Endothelial cell of umbilical vein (primary cell): ENCODE measurements around the gene TP53AIP1. TPM values are rescaled to one million over a fixed set of nuclear protein-coding genes. Genes with fewer than 3 reads are reported as not detected.

Experiments used
- BruUV-seq: library from RNA; stranded (reverse); fragments of 400-500 nt; replicated peaks from 2 replicates; lab custom pipeline; 2021; lab: Mats Ljungman, UMichigan
- CTCF ChIA-PET: fragments of 300-600, 350-600 bp; sonication (Branson Sonifier 250); formaldehyde crosslinking; loops from one replicate; lab custom pipeline; 2021; ENCODE audit warnings: antibody characterized with exemption, inconsistent platforms; lab: Charles Lee
- POLR2A ChIA-PET: fragments of 300-600, 350-600 bp; sonication (Branson Sonifier 250); formaldehyde crosslinking; loops from one replicate; lab custom pipeline; 2021; ENCODE audit warnings: antibody characterized with exemption, inconsistent platforms; lab: Charles Lee
- DNase-seq: peaks from one replicate; pipeline ENCODE4 v3.0.0-alpha.2; 2011; ENCODE audit warnings: low read depth, low spot score
- FAIRE-seq: peaks from 2 replicates; lab custom pipeline; 2011; peaks lifted over from hg19 to GRCh38; lab: Jason Lieb, UNC
- H2AFZ ChIP-seq: 2 replicates; pipeline ENCODE4 v1.6.0; 2012; ENCODE audit warnings: low read depth, low read length, control low read depth, inconsistent platforms
- H3K27ac ChIP-seq: 2 replicates; pipeline ENCODE4 v1.5.1; 2011; ENCODE audit warnings: low read depth, mild to moderate bottlenecking, control low read depth, low read length, moderate library complexity; ENCODE audit not compliant: insufficient read depth
- H3K27me3 ChIP-seq, 2 experiments: 2 replicates each; pipeline versions ENCODE4 v1.6.0 to v1.6.1; 2011; ENCODE audit warnings: low read length in 2 of 2, mixed read lengths in 1 of 2; ENCODE audit not compliant: control insufficient read depth in 2 of 2, insufficient read depth in 2 of 2
- H3K36me3 ChIP-seq, 2 experiments: 2 replicates in 1 of 2; 3 replicates in 1 of 2; pipeline ENCODE4 v1.5.1; 2011; ENCODE audit warnings: low read length in 2 of 2, mild to moderate bottlenecking in 1 of 2, moderate library complexity in 1 of 2; ENCODE audit not compliant: control insufficient read depth in 2 of 2, insufficient read depth in 2 of 2; ENCODE audit errors: extremely low read depth in 1 of 2
- H3K4me1 ChIP-seq: 3 replicates; pipeline ENCODE4 v1.5.1; 2011; ENCODE audit warnings: mild to moderate bottlenecking, low read length; ENCODE audit not compliant: control insufficient read depth, insufficient read depth; ENCODE audit errors: extremely low read depth
- H3K4me2 ChIP-seq: 2 replicates; pipeline ENCODE4 v1.6.1; 2011; ENCODE audit warnings: low read length, control low read depth, mixed read lengths; ENCODE audit not compliant: insufficient read depth
- H3K4me3 ChIP-seq, 3 experiments: fragments of 200-600 bp in 1 of 3; sonication (generic), shearing (Covaris generic) in 1 of 3; replicated peaks in 1 of 3; 2 replicates each; pipeline ENCODE4 v1.5.1; 2011 to 2016; ENCODE audit warnings: control low read depth in 3 of 3, low read length in 3 of 3, mild to moderate bottlenecking in 2 of 3, inconsistent platforms in 1 of 3, low read depth in 1 of 3, moderate library complexity in 1 of 3; ENCODE audit not compliant: insufficient read depth in 1 of 3
- H3K79me2 ChIP-seq: 2 replicates; pipeline ENCODE4 v1.6.0; 2012; ENCODE audit warnings: low read length, inconsistent platforms; ENCODE audit not compliant: control insufficient read depth, insufficient read depth
- H3K9ac ChIP-seq: replicated peaks from 2 replicates; pipeline ENCODE3; 2011; ENCODE audit warnings: low read length, control low read depth; ENCODE audit not compliant: insufficient read depth; ENCODE audit errors: extremely low read depth
- H3K9me1 ChIP-seq: replicated peaks from 3 replicates; pipeline ENCODE4 v1.6.0; 2011; ENCODE audit warnings: mild to moderate bottlenecking, low read length; ENCODE audit not compliant: control insufficient read depth, insufficient read depth; ENCODE audit errors: extremely low read depth
- H3K9me3 ChIP-seq: replicated peaks from 2 replicates; pipeline ENCODE4 v1.5.1; 2012; ENCODE audit warnings: low read length, inconsistent platforms; ENCODE audit not compliant: control insufficient read depth, insufficient read depth
- H4K20me1 ChIP-seq: replicated peaks from 2 replicates; pipeline ENCODE3; 2011; ENCODE audit warnings: mild to moderate bottlenecking, low read length; ENCODE audit not compliant: control insufficient read depth, insufficient read depth; ENCODE audit errors: extremely low read depth
- CTCF ChIP-seq, 2 donors: IDR thresholded peaks; 1 replicate in 1 of 2; 2 replicates in 1 of 2; pipeline ENCODE4 v1.5.1; 2011; ENCODE audit warnings: low read length in 2 of 2, mild to moderate bottlenecking in 2 of 2, moderate library complexity in 2 of 2, control low read depth in 1 of 2, inconsistent platforms in 1 of 2, low read depth in 1 of 2; ENCODE audit not compliant: insufficient read depth in 1 of 2; ENCODE audit errors: extremely low read depth in 1 of 2
- EZH2 ChIP-seq: IDR thresholded peaks from 2 replicates; pipeline ENCODE4 v1.6.1; 2012; ENCODE audit warnings: borderline replicate concordance, low read depth, mild to moderate bottlenecking, moderate library complexity, low read length, inconsistent platforms; ENCODE audit not compliant: severe bottlenecking
- FOS ChIP-seq: IDR thresholded peaks from 2 replicates; pipeline ENCODE4 v1.6.1; 2011; ENCODE audit warnings: mild to moderate bottlenecking, low read length, moderate library complexity, borderline replicate concordance; ENCODE audit not compliant: insufficient read depth
- GATA2 ChIP-seq: IDR thresholded peaks from 2 replicates; pipeline ENCODE4 v1.7.0; 2011; ENCODE audit warnings: low read depth, mild to moderate bottlenecking, moderate library complexity, mixed read lengths, low read length; ENCODE audit not compliant: insufficient read length, insufficient read depth
- JUN ChIP-seq: IDR thresholded peaks from 2 replicates; pipeline ENCODE4 v1.6.1; 2011; ENCODE audit warnings: borderline replicate concordance, low read depth; ENCODE audit not compliant: insufficient read length, insufficient read depth
- MAX ChIP-seq: IDR thresholded peaks from 2 replicates; pipeline ENCODE4 v1.6.1; 2011; ENCODE audit not compliant: insufficient read depth, insufficient read length
- MYC ChIP-seq: IDR thresholded peaks from one replicate; pipeline ENCODE4 v1.6.1; 2011; ENCODE audit warnings: mild to moderate bottlenecking, low read depth, low read length
- POLR2A ChIP-seq: IDR thresholded peaks from 2 replicates; pipeline ENCODE4 v1.6.1; 2012; ENCODE audit warnings: low read depth, mild to moderate bottlenecking, control low read depth, low read length
- POLR2AphosphoS5 ChIP-seq: IDR thresholded peaks from 2 replicates; pipeline ENCODE4 v1.6.1; 2012; ENCODE audit warnings: low read depth, mild to moderate bottlenecking, control low read depth, low read length, moderate library complexity; ENCODE audit not compliant: insufficient read depth
- dilution Hi-C: fragments of 300-500 bp; cut with MboI; formaldehyde crosslinking; loops from one replicate; pipeline ENCODE4 v1.15.0; 2019; ENCODE audit warnings: low sequenced_read_pairs; ENCODE audit not compliant: extremely low pct_ligation_motif_present
- intact Hi-C: fragments of 100-400 bp; cut with micrococcal nuclease; formaldehyde crosslinking; loops from one replicate; pipeline ENCODE4 v1.10.0; 2022
- polyA plus RNA-seq, 4 experiments: library from polyadenylated mRNA; depleted of rRNA in 3 of 4; stranded (reverse) in 3 of 4; unstranded in 1 of 4; fragments of >200 nt; gene quantifications; 2 replicates each; pipeline versions ENCODE4 v1.2.1 to v1.2.3, GENCODE V29; 2011 to 2012; ENCODE audit warnings: missing spikeins in 1 of 4
- total RNA-seq: library from RNA; stranded (reverse); gene quantifications from 2 replicates; pipeline ENCODE4 v1.2.3, GENCODE V29; 2021

The TP53AIP1 gene
- total and polyA plus RNA-seq, 2 donors (not counting 3 experiments of a cell fraction or from before 2014, with no cell fraction given): not detected

DNA sequence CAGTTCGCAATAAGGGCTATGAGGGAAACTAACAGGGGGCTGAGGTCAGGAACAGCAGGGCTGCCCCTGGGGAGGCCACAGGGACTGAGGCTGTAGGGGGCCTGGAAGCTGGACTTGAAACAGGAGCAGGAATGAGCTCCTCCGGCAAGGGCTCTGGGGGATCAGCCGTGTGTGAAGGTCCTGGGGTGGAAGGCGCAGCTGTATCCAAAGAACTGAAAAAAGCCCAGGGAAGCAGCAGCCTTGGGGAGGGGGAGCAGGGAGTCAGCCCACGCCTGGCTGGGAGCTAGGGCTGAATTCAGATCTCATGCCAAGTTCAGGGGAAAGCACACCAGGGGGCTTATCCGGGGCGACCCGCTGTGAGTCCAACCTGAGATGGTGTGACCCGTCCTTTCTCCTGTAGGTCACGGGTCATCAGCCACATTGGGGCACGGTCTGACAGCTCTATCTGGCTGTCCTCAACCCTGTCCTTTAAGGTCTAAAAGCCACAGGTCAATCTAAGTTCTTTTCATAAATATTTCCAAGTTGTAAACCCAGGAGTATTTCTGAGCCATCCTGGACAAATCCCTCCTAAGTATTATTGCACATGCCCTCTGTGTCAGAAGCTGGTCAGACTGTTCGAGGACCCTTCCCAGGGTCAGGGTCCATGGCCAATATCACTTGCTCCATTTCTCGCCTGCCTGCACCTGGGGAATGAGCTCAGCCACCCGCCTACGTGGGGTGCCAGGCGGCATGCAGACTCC is 18.0 kb downstream of the TP53AIP1 start:
- TF ChIP-seq MAX: no peak
- no peak for TF ChIP-seq JUN
- TF ChIP-seq POLR2A: no peak
- TF ChIP-seq GATA2: no peak
- no peak for TF ChIP-seq FOS
- ChIA-PET POLR2A (interaction anchor here (0.6 kb wide), 1 partner anchor 37 kb away, joined by 3 read pairs; no protein-coding TSS in a partner anchor), CTCF (interaction anchor here (0.6 to 2.2 kb wide), 2 partner anchors 19 to 40 kb away, joined by 3 to 11 read pairs; no protein-coding TSS in a partner anchor)
- Histone ChIP-seq H3K36me3 (no peaks in the 10 kb centered on the region), H3K9ac (no peak overlapping the region), H2AFZ (no peak overlapping the region), H3K4me1 (no peaks in the 10 kb centered on the region), H4K20me1 (no peaks in the 10 kb centered on the region), H3K79me2 (no peaks in the 10 kb centered on the region), H3K9me3 (no peaks in the 10 kb centered on the region), H3K27me3 (peaks cover 2 to 6% of the 10 kb centered on the region in 2 experiments), H3K9me1 (no peaks in the 10 kb centered on the region), H3K27ac (no peak overlapping the region), H3K4me2 (no peak overlapping the region), H3K4me3 (no peak overlapping the region)
- intact Hi-C loops: no loop called here
- DNase-seq (no peak), FAIRE-seq (no peak)
- dilution Hi-C loops: no loop called here
- no TSS peak for BruUV-seq

GRCh38 chr11:128924104-128924503 is 18.6 kb downstream of the TP53AIP1 start:
- Histone ChIP-seq H3K9ac (no peak overlapping the region), H3K79me2 (no peaks in the 10 kb centered on the region), H4K20me1 (no peaks in the 10 kb centered on the region), H3K4me3 (no peak overlapping the region), H3K36me3 (no peaks in the 10 kb centered on the region), H3K9me1 (no peaks in the 10 kb centered on the region), H3K9me3 (no peaks in the 10 kb centered on the region), H3K27ac (no peak overlapping the region), H2AFZ (no peak overlapping the region), H3K4me2 (no peak overlapping the region), H3K27me3 (peaks cover 2 to 7% of the 10 kb centered on the region in 2 experiments), H3K4me1 (no peaks in the 10 kb centered on the region)
- TF ChIP-seq POLR2A: no peak
- no peak for TF ChIP-seq CTCF (IDR thresholded peaks at IDR 0.05; ENCODE audit: extremely low read depth in 1 of 2, insufficient read depth in 1 of 2, low read depth in 1 of 2, low read length in 2 of 2)
- no peak for TF ChIP-seq POLR2AphosphoS5
- no peak for TF ChIP-seq JUN
- no peak for TF ChIP-seq MYC
- TF ChIP-seq MAX: no peak
- no peak for TF ChIP-seq EZH2
- TF ChIP-seq FOS: no peak
- no peak for TF ChIP-seq GATA2
- intact Hi-C loops: no loop called here
- no peak for DNase-seq
- ChIA-PET POLR2A (no interaction called here), CTCF (interaction anchor here (2.2 kb wide), 1 partner anchor 39 kb away, joined by 11 read pairs; no protein-coding TSS in a partner anchor)
- dilution Hi-C loops: no loop called here
- no peak for FAIRE-seq
- no TSS peak for BruUV-seq
